Activated CD4-positive, alpha-beta T cell treated with anti-CD3 and anti-CD28 coated beads for 48 hours (primary cell): ENCODE measurements around the gene TTC36.
"Not testable (repeated sequence)": the region's sequence is repeated elsewhere in the genome, so short reads cannot be mapped to it uniquely, and the experiment has no call there.

Experiments
- DNase-seq: peaks from one replicate; pipeline ENCODE4 v3.0.0-alpha.2; 2020

Gene TTC36, protein sequence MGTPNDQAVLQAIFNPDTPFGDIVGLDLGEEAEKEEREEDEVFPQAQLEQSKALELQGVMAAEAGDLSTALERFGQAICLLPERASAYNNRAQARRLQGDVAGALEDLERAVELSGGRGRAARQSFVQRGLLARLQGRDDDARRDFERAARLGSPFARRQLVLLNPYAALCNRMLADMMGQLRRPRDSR

GRCh38 chr11:118527109-118527508 lies at the start of gene TTC36:
TTC36 (plus strand) TSS chr11:118527474; CDS start chr11:118527495, 21 bp downstream.
- DNase-seq, result no peak

GRCh38 chr11:118481238-118481637 lies 46.0 kb upstream of the TTC36 start:
- DNase-seq, result not testable (repeated sequence)

GRCh38 chr11:118484405-118484804 lies 42.9 kb upstream of the TTC36 start:
- no peak for DNase-seq

GRCh38 chr11:118485273-118485672 lies 42.0 kb upstream of the TTC36 start:
- DNase-seq, result no peak

DNA sequence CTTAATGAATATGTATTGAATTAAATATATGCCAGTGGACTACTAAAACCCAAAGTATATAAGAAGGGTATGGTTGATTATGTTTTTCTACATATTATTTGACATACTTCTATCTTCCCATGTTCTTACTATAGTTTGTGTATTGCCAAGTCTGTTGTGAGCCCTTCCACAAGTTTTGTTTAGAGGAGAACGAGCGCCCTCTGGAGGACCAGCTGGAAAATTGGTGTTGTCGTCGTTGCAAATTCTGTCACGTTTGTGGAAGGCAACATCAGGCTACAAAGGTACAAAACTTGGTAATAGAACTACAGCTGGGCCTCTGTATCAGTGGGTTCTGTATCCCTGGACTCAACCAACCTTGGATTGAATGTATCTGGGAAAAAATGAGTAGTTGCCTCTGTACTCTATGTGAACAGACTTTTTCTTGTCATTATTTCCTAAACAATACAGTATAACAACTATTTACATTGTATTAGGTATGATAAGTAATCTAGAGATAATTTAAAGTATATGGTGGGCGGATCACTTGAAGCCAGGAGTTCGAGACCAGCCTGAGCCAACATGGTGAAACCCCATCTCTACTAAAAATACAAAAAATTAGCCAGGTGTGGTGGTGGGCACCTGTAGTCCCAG lies 38.7 kb upstream of the TTC36 start:
- peak; percentile 83 for DNase-seq

DNA sequence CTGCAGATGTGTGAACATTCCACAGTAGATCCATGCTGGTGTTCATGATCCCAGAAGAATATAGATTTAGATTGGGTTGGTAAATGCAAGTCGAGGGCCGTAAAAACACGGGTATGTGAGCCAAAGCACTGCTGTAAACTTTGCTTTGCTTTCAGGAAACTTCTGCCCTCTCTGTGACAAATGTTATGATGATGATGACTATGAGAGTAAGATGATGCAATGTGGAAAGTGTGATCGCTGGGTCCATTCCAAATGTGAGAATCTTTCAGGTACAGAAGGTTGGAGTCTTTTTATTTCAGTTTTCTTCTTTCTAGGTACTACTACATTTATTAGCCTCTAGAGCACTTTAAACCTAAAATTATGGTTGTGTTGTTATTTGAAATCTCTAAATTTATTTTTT lies 36.2 kb upstream of the TTC36 start:
- peak; percentile 18 for DNase-seq

- no peak for DNase-seq
These were observed 29.4 kb upstream of the TTC36 start for GRCh38 chr11:118497831-118498230.

DNA sequence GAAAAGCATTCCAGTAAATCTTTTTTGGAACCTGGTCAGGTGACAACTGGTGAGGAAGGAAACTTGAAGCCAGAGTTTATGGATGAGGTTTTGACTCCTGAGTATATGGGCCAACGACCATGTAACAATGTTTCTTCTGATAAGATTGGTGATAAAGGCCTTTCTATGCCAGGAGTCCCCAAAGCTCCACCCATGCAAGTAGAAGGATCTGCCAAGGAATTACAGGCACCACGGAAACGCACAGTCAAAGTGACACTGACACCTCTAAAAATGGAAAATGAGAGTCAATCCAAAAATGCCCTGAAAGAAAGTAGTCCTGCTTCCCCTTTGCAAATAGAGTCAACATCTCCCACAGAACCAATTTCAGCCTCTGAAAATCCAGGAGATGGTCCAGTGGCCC lies 24.1 kb upstream of the TTC36 start:
- DNase-seq, result no peak

GRCh38 chr11:118511601-118512000 lies 15.7 kb upstream of the TTC36 start:
- no peak for DNase-seq

- no peak for DNase-seq
These were observed 13.2 kb upstream of the TTC36 start for GRCh38 chr11:118514103-118514502.

DNA sequence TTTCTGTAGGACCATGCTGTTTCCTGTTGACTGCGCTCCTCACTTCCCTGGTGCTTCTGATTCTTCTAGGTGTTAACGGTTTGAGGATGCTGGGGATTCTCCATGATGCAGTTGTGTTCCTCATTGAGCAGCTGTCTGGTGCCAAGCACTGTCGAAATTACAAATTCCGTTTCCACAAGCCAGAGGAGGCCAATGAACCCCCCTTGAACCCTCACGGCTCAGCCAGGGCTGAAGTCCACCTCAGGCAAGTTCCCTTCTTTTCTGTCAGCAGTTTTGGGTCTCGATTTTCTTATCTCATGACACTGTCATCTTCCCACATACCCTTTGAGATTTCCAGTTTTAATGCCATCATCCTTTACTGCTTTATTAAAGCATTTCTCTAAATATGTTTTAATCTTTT lies 7.7 kb upstream of the TTC36 start:
- no peak for DNase-seq

DNA sequence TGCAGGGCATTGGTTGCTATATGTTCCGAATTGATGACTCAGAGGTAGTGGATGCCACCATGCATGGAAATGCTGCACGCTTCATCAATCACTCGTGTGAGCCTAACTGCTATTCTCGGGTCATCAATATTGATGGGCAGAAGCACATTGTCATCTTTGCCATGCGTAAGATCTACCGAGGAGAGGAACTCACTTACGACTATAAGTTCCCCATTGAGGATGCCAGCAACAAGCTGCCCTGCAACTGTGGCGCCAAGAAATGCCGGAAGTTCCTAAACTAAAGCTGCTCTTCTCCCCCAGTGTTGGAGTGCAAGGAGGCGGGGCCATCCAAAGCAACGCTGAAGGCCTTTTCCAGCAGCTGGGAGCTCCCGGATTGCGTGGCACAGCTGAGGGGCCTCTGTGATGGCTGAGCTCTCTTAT lies 5.4 kb upstream of the TTC36 start:
- DNase-seq, result no peak

GRCh38 chr11:118522571-118523072 lies 4.7 kb upstream of the TTC36 start:
- DNase-seq, result no peak

DNA sequence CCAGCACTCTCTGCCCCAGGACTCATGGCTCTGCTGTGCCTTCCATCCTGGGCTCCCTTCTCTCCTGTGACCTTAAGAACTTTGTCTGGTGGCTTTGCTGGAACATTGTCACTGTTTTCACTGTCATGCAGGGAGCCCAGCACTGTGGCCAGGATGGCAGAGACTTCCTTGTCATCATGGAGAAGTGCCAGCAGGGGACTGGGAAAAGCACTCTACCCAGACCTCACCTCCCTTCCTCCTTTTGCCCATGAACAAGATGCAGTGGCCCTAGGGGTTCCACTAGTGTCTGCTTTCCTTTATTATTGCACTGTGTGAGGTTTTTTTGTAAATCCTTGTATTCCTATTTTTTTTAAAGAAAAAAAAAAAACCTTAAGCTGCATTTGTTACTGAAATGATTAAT lies 2.9 kb upstream of the TTC36 start:
- no peak for DNase-seq

DNA sequence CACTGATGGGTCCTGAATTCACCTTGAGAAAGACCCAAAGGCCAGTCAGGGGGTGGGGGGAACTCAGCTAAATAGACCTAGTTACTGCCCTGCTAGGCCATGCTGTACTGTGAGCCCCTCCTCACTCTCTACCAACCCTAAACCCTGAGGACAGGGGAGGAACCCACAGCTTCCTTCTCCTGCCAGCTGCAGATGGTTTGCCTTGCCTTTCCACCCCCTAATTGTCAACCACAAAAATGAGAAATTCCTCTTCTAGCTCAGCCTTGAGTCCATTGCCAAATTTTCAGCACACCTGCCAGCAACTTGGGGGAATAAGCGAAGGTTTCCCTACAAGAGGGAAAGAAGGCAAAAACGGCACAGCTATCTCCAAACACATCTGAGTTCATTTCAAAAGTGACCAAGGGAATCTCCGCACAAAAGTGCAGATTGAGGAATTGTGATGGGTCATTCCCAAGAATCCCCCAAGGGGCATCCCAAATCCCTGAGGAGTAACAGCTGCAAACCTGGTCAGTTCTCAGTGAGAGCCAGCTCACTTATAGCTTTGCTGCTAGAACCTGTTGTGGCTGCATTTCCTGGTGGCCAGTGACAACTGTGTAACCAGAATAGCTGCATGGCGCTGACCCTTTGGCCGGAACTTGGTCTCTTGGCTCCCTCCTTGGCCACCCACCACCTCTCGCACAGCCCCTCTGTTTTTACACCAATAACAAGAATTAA lies 2.4 kb upstream of the TTC36 start:
- no peak for DNase-seq

DNA sequence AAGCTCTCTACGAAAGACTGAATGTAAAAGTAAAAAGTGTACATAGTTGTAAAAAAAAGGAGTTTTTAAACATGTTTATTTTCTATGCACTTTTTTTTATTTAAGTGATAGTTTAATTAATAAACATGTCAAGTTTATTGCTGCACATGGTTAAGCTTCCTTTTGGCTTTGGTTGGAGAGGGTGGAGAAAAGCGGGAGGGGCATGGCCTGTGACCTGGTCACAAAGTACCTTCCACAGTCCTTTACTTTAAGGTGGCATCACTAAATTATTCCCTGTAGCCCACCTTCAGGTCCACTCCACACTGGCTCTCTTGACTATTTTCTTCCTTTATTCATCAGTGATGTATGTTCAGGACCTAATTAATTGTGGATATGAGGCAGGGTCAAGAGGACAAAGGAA lies 586 bp upstream of the TTC36 start:
- DNase-seq, result no peak

- DNase-seq, result no peak
These were observed 1.2 kb downstream of the TTC36 start for GRCh38 chr11:118528511-118528910.

DNA sequence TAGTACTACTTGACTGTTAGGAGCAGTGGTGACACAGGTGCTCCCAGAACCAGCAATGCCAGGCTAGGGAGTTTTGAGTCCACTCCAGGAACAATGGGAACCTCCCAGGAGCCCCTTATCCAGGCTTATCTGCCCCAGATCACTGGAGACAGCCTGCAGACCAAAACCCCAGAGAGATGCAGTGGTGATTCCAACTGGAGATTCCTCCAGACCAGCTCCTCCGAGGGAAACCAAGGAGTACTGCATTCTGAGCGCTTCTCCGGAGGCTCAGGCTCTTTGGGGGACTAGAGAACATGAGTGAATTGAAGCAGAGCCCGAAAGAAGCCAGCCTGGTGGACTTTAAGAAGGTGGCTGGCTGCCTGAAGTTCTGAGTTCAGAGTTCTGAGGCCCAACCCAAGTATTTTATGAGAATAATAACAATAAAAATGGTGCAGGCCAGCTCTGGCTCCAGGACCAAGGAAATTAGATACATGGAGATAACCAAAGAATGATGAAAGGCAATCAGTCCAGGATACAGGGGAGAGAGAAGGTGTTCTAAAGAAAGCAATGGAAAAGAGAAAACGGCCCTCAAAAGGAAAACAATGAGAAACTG lies 2.4 kb downstream of the TTC36 start:
- no peak for DNase-seq

DNA sequence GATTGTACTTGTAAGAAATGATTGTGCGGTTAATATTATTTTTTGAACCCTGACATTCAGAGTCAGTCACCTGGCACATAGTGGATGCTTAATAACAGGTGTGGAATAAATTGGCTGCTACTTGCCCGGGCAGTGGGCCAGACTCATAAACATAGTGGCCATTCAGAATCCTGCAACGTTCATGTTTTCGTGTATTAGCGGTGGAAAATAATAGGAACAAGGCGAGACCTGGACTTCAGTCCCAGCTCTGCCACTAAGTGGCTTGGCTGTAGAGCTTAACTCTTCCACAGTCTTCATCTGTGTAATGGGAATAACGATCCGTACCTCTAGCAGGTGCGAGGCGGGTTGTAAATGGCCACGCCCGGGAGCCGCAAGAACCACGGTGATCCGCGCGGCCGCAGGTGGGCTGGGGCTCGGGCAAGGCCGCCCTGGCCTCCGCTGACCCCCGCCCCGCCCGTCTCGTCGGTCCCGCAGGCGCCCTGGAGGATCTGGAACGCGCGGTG lies 3.0 kb downstream of the TTC36 start:
- DNase-seq, result no peak

- DNase-seq, result peak; percentile 83
These were observed 3.7 kb downstream of the TTC36 start, which contains the start of gene TMEM25 for GRCh38 chr11:118530683-118531596. TMEM25 (plus strand) TSS chr11:118531192; CDS start chr11:118531802, 610 bp downstream.

GRCh38 chr11:118531597-118532084 lies 4.4 kb downstream of the TTC36 start:
- no peak for DNase-seq

DNA sequence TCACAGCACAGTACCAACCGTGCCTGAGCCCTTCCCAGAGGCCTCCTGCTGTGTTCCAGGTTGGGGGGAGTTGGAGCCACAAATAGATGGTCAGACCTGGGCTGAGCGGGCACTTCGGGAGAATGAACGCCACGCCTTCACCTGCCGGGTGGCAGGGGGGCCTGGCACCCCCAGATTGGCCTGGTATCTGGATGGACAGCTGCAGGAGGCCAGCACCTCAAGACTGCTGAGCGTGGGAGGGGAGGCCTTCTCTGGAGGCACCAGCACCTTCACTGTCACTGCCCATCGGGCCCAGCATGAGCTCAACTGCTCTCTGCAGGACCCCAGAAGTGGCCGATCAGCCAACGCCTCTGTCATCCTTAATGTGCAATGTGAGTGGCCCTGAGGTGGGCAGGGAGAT lies 4.8 kb downstream of the TTC36 start:
- no peak for DNase-seq
